Measurements from ENCODE around the gene COL6A1. TPM values are rescaled to one million over a fixed set of nuclear protein-coding genes. Genes with fewer than 3 reads are reported as not detected.

Gene COL6A1
- total and polyA plus RNA-seq, 2 experiments from 2014 or later: 245 to 605 TPM

GRCh38 chr21:45943630-45944540, 37.7 kb upstream of the COL6A1 start:
- H3K36me3 ChIP-seq: no peaks in the 10 kb centered on the region
- no peak overlapping the region for H3K4me3 ChIP-seq
- H3K27ac ChIP-seq: no peak overlapping the region
- no peak for DNase-seq (ENCODE audit: low read depth in 1 of 2, low spot score in 1 of 2)
- no peaks in the 10 kb centered on the region for H3K9me3 ChIP-seq (ENCODE audit: low read depth)
- TF ChIP-seq CTCF (IDR thresholded peaks at IDR 0.05; ENCODE audit: low read depth, low read length): no peak
- H3K27me3 ChIP-seq: no peaks in the 10 kb centered on the region
- H3K4me1 ChIP-seq (ENCODE audit: low read depth): no peaks in the 10 kb centered on the region

GRCh38 chr21:45944601-45945000, 37.0 kb upstream of the COL6A1 start:
- H3K36me3 ChIP-seq: no peaks in the 10 kb centered on the region
- TF ChIP-seq CTCF (IDR thresholded peaks at IDR 0.05; ENCODE audit: low read depth, low read length): no peak
- H3K27ac ChIP-seq: no peak overlapping the region
- DNase-seq (ENCODE audit: low read depth in 1 of 2, low spot score in 1 of 2): no peak
- no peak overlapping the region for H3K4me3 ChIP-seq
- H3K9me3 ChIP-seq (ENCODE audit: low read depth): no peaks in the 10 kb centered on the region
- H3K4me1 ChIP-seq (ENCODE audit: low read depth): no peaks in the 10 kb centered on the region
- no peaks in the 10 kb centered on the region for H3K27me3 ChIP-seq

- Histone ChIP-seq H3K27me3 (no peaks in the 10 kb centered on the region), H3K9me3 (ENCODE audit: low read depth) (no peaks in the 10 kb centered on the region), H3K4me1 (ENCODE audit: low read depth) (no peaks in the 10 kb centered on the region), H3K36me3 (no peaks in the 10 kb centered on the region), H3K4me3 (no peak overlapping the region), H3K27ac (no peak overlapping the region)
- no peak for DNase-seq (ENCODE audit: low read depth in 1 of 2, low spot score in 1 of 2)
- TF ChIP-seq CTCF (IDR thresholded peaks at IDR 0.05; ENCODE audit: low read depth, low read length): no peak
Measured at GRCh38 chr21:45945066-45945867, 36.3 kb upstream of the COL6A1 start.

GRCh38 chr21:45945868-45946210, 35.7 kb upstream of the COL6A1 start:
- TF ChIP-seq CTCF (IDR thresholded peaks at IDR 0.05; ENCODE audit: low read depth, low read length): no peak
- Histone ChIP-seq H3K4me3 (no peak overlapping the region), H3K27me3 (no peaks in the 10 kb centered on the region), H3K9me3 (ENCODE audit: low read depth) (no peaks in the 10 kb centered on the region), H3K36me3 (no peaks in the 10 kb centered on the region), H3K4me1 (ENCODE audit: low read depth) (no peaks in the 10 kb centered on the region), H3K27ac (no peak overlapping the region)
- DNase-seq (ENCODE audit: low read depth in 1 of 2, low spot score in 1 of 2): no peak

- DNase-seq (ENCODE audit: low read depth in 1 of 2, low spot score in 1 of 2): no peak
- H3K27me3 ChIP-seq: no peaks in the 10 kb centered on the region
- H3K36me3 ChIP-seq: no peaks in the 10 kb centered on the region
- no peak overlapping the region for H3K27ac ChIP-seq
- no peaks in the 10 kb centered on the region for H3K4me1 ChIP-seq (ENCODE audit: low read depth)
- no peak overlapping the region for H3K4me3 ChIP-seq
- no peak for TF ChIP-seq CTCF (IDR thresholded peaks at IDR 0.05; ENCODE audit: low read depth, low read length)
- no peaks in the 10 kb centered on the region for H3K9me3 ChIP-seq (ENCODE audit: low read depth)
Measured at GRCh38 chr21:45947296-45947695, 34.3 kb upstream of the COL6A1 start.

Data from cardiac muscle cell (in vitro differentiated cells and primary cell).